Esophagus squamous epithelium (tissue), 4 donors: ENCODE data around the gene WDPCP.

Experiments
- POLR2A ChIP-seq, 4 donors: fragments of 450-650 bp; IDR thresholded peaks; one replicate each; pipeline ENCODE4 v1.6.1; 2017; ENCODE audit warnings: antibody characterized with exemption in 4 of 4, mild to moderate bottlenecking in 4 of 4, moderate library complexity in 3 of 4
- TF ChIP-seq, protein P1 (sequence below), 6 experiments: fragments of 450-650 bp in 4 of 6; fragments of 200-600 bp in 2 of 6; sonication (generic) in 2 of 6; IDR thresholded peaks; one replicate each; pipeline ENCODE4 v1.5.1; 2016 to 2019; ENCODE audit warnings: antibody characterized with exemption in 6 of 6, mild to moderate bottlenecking in 4 of 6, moderate library complexity in 4 of 6

DNA sequence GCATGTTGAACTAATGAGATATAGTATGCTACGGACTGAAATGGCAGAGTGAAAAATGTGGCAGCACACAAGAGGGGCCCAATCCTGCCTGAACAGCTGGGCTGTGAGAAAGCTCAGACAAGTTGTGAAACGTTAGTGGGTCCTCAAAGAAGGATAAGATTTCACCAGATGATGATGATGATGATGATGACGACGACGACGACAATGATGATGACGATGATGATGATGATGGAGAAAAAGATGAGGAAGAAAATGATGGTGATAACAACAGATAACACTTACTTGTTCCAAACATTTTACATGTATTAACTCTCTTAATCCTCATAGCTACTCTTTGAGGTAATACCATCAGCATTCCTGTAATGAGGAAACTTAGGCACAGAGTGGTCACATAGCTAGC lies 94.2 kb downstream of the WDPCP start:
- TF ChIP-seq, protein P1, sequence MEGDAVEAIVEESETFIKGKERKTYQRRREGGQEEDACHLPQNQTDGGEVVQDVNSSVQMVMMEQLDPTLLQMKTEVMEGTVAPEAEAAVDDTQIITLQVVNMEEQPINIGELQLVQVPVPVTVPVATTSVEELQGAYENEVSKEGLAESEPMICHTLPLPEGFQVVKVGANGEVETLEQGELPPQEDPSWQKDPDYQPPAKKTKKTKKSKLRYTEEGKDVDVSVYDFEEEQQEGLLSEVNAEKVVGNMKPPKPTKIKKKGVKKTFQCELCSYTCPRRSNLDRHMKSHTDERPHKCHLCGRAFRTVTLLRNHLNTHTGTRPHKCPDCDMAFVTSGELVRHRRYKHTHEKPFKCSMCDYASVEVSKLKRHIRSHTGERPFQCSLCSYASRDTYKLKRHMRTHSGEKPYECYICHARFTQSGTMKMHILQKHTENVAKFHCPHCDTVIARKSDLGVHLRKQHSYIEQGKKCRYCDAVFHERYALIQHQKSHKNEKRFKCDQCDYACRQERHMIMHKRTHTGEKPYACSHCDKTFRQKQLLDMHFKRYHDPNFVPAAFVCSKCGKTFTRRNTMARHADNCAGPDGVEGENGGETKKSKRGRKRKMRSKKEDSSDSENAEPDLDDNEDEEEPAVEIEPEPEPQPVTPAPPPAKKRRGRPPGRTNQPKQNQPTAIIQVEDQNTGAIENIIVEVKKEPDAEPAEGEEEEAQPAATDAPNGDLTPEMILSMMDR (IDR thresholded peaks at IDR 0.05) = no peak
- no peak for TF ChIP-seq POLR2A (IDR thresholded peaks at IDR 0.05)
